Endothelial cell of umbilical vein (primary cell): ENCODE results near the gene BGN. TPM values are rescaled to one million over a fixed set of nuclear protein-coding genes. Genes with fewer than 3 reads are reported as not detected.

ENCODE experiments used
- BruUV-seq: library from RNA; stranded (reverse); fragments of 400-500 nt; replicated peaks from 2 replicates; lab custom pipeline; 2021; lab: Mats Ljungman, UMichigan
- CTCF ChIA-PET: fragments of 300-600, 350-600 bp; sonication (Branson Sonifier 250); formaldehyde crosslinking; loops from one replicate; lab custom pipeline; 2021; ENCODE audit warnings: antibody characterized with exemption, inconsistent platforms; lab: Charles Lee
- POLR2A ChIA-PET: fragments of 300-600, 350-600 bp; sonication (Branson Sonifier 250); formaldehyde crosslinking; loops from one replicate; lab custom pipeline; 2021; ENCODE audit warnings: antibody characterized with exemption, inconsistent platforms; lab: Charles Lee
- DNase-seq: peaks from one replicate; pipeline ENCODE4 v3.0.0-alpha.2; 2011; ENCODE audit warnings: low read depth, low spot score
- FAIRE-seq: peaks from 2 replicates; lab custom pipeline; 2011; peaks lifted over from hg19 to GRCh38; lab: Jason Lieb, UNC
- H2AFZ ChIP-seq: 2 replicates; pipeline ENCODE4 v1.6.0; 2012; ENCODE audit warnings: low read depth, low read length, control low read depth, inconsistent platforms
- H3K27ac ChIP-seq: 2 replicates; pipeline ENCODE4 v1.5.1; 2011; ENCODE audit warnings: low read depth, mild to moderate bottlenecking, control low read depth, low read length, moderate library complexity; ENCODE audit not compliant: insufficient read depth
- H3K27me3 ChIP-seq, 2 experiments: 2 replicates each; pipeline versions ENCODE4 v1.6.0 to v1.6.1; 2011; ENCODE audit warnings: low read length in 2 of 2, mixed read lengths in 1 of 2; ENCODE audit not compliant: control insufficient read depth in 2 of 2, insufficient read depth in 2 of 2
- H3K36me3 ChIP-seq, 2 experiments: 2 replicates in 1 of 2; 3 replicates in 1 of 2; pipeline ENCODE4 v1.5.1; 2011; ENCODE audit warnings: low read length in 2 of 2, mild to moderate bottlenecking in 1 of 2, moderate library complexity in 1 of 2; ENCODE audit not compliant: control insufficient read depth in 2 of 2, insufficient read depth in 2 of 2; ENCODE audit errors: extremely low read depth in 1 of 2
- H3K4me1 ChIP-seq: 3 replicates; pipeline ENCODE4 v1.5.1; 2011; ENCODE audit warnings: mild to moderate bottlenecking, low read length; ENCODE audit not compliant: control insufficient read depth, insufficient read depth; ENCODE audit errors: extremely low read depth
- H3K4me2 ChIP-seq: 2 replicates; pipeline ENCODE4 v1.6.1; 2011; ENCODE audit warnings: low read length, control low read depth, mixed read lengths; ENCODE audit not compliant: insufficient read depth
- H3K4me3 ChIP-seq, 3 experiments: fragments of 200-600 bp in 1 of 3; sonication (generic), shearing (Covaris generic) in 1 of 3; replicated peaks in 1 of 3; 2 replicates each; pipeline ENCODE4 v1.5.1; 2011 to 2016; ENCODE audit warnings: control low read depth in 3 of 3, low read length in 3 of 3, mild to moderate bottlenecking in 2 of 3, inconsistent platforms in 1 of 3, low read depth in 1 of 3, moderate library complexity in 1 of 3; ENCODE audit not compliant: insufficient read depth in 1 of 3
- H3K79me2 ChIP-seq: 2 replicates; pipeline ENCODE4 v1.6.0; 2012; ENCODE audit warnings: low read length, inconsistent platforms; ENCODE audit not compliant: control insufficient read depth, insufficient read depth
- H3K9ac ChIP-seq: replicated peaks from 2 replicates; pipeline ENCODE3; 2011; ENCODE audit warnings: low read length, control low read depth; ENCODE audit not compliant: insufficient read depth; ENCODE audit errors: extremely low read depth
- H3K9me1 ChIP-seq: replicated peaks from 3 replicates; pipeline ENCODE4 v1.6.0; 2011; ENCODE audit warnings: mild to moderate bottlenecking, low read length; ENCODE audit not compliant: control insufficient read depth, insufficient read depth; ENCODE audit errors: extremely low read depth
- H3K9me3 ChIP-seq: replicated peaks from 2 replicates; pipeline ENCODE4 v1.5.1; 2012; ENCODE audit warnings: low read length, inconsistent platforms; ENCODE audit not compliant: control insufficient read depth, insufficient read depth
- H4K20me1 ChIP-seq: replicated peaks from 2 replicates; pipeline ENCODE3; 2011; ENCODE audit warnings: mild to moderate bottlenecking, low read length; ENCODE audit not compliant: control insufficient read depth, insufficient read depth; ENCODE audit errors: extremely low read depth
- EZH2 ChIP-seq: IDR thresholded peaks from 2 replicates; pipeline ENCODE4 v1.6.1; 2012; ENCODE audit warnings: borderline replicate concordance, low read depth, mild to moderate bottlenecking, moderate library complexity, low read length, inconsistent platforms; ENCODE audit not compliant: severe bottlenecking
- FOS ChIP-seq: IDR thresholded peaks from 2 replicates; pipeline ENCODE4 v1.6.1; 2011; ENCODE audit warnings: mild to moderate bottlenecking, low read length, moderate library complexity, borderline replicate concordance; ENCODE audit not compliant: insufficient read depth
- GATA2 ChIP-seq: IDR thresholded peaks from 2 replicates; pipeline ENCODE4 v1.7.0; 2011; ENCODE audit warnings: low read depth, mild to moderate bottlenecking, moderate library complexity, mixed read lengths, low read length; ENCODE audit not compliant: insufficient read length, insufficient read depth
- JUN ChIP-seq: IDR thresholded peaks from 2 replicates; pipeline ENCODE4 v1.6.1; 2011; ENCODE audit warnings: borderline replicate concordance, low read depth; ENCODE audit not compliant: insufficient read length, insufficient read depth
- MYC ChIP-seq: IDR thresholded peaks from one replicate; pipeline ENCODE4 v1.6.1; 2011; ENCODE audit warnings: mild to moderate bottlenecking, low read depth, low read length
- POLR2A ChIP-seq: IDR thresholded peaks from 2 replicates; pipeline ENCODE4 v1.6.1; 2012; ENCODE audit warnings: low read depth, mild to moderate bottlenecking, control low read depth, low read length
- POLR2AphosphoS5 ChIP-seq: IDR thresholded peaks from 2 replicates; pipeline ENCODE4 v1.6.1; 2012; ENCODE audit warnings: low read depth, mild to moderate bottlenecking, control low read depth, low read length, moderate library complexity; ENCODE audit not compliant: insufficient read depth
- dilution Hi-C: fragments of 300-500 bp; cut with MboI; formaldehyde crosslinking; loops from one replicate; pipeline ENCODE4 v1.15.0; 2019; ENCODE audit warnings: low sequenced_read_pairs; ENCODE audit not compliant: extremely low pct_ligation_motif_present
- intact Hi-C: fragments of 100-400 bp; cut with micrococcal nuclease; formaldehyde crosslinking; loops from one replicate; pipeline ENCODE4 v1.10.0; 2022
- polyA plus RNA-seq, 4 experiments: library from polyadenylated mRNA; depleted of rRNA in 3 of 4; stranded (reverse) in 3 of 4; unstranded in 1 of 4; fragments of >200 nt; gene quantifications; 2 replicates each; pipeline versions ENCODE4 v1.2.1 to v1.2.3, GENCODE V29; 2011 to 2012; ENCODE audit warnings: missing spikeins in 1 of 4
- total RNA-seq: library from RNA; stranded (reverse); gene quantifications from 2 replicates; pipeline ENCODE4 v1.2.3, GENCODE V29; 2021
- TF ChIP-seq, protein P1 (sequence below): IDR thresholded peaks from 2 replicates; pipeline ENCODE4 v1.6.1; 2011; ENCODE audit not compliant: insufficient read depth, insufficient read length
- TF ChIP-seq, protein P2 (sequence below), 2 donors: IDR thresholded peaks; 1 replicate in 1 of 2; 2 replicates in 1 of 2; pipeline ENCODE4 v1.5.1; 2011; ENCODE audit warnings: low read length in 2 of 2, mild to moderate bottlenecking in 2 of 2, moderate library complexity in 2 of 2, control low read depth in 1 of 2, inconsistent platforms in 1 of 2, low read depth in 1 of 2; ENCODE audit not compliant: insufficient read depth in 1 of 2; ENCODE audit errors: extremely low read depth in 1 of 2

Gene BGN
- total and polyA plus RNA-seq, 2 donors (not counting 3 experiments of a cell fraction or from before 2014, with no cell fraction given) = 479 to 879 TPM

DNA sequence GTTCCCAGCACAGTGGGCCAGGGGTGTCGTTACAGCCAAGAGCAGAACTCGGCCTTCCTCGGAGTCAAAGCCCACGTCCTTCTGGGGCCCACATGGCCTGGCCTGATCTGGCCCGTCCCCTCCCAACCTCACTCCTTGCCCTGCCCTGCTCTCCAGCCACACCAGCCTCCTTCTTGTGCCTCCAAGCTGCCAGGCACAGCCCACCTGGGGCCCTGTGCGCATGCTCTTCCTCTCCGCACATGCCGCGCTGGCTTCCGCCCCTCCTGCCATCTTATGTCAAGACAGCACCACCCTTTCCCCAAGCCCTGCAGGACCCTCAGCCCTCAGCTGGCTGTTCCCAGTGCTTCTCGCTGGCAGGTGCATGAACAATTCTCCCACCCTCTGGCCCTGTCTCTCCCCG, 31.2 kb upstream of the BGN start:
- ChIA-PET CTCF (no interaction called here), POLR2A (no interaction called here)
- no peak overlapping the region for H3K4me3 ChIP-seq
- no peaks in the 10 kb centered on the region for H3K79me2 ChIP-seq
- peaks cover 0 to 3% of the 10 kb centered on the region in 2 experiments for H3K36me3 ChIP-seq
- FAIRE-seq = no peak
- peaks cover 5% of the 10 kb centered on the region for H3K4me1 ChIP-seq
- TF ChIP-seq, protein P1, sequence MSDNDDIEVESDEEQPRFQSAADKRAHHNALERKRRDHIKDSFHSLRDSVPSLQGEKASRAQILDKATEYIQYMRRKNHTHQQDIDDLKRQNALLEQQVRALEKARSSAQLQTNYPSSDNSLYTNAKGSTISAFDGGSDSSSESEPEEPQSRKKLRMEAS = no peak
- TF ChIP-seq FOS = no peak
- intact Hi-C loops = no loop called here
- H3K27me3 ChIP-seq = no peaks in the 10 kb centered on the region
- no peak overlapping the region for H3K27ac ChIP-seq
- BruUV-seq = no TSS peak
- no peaks in the 10 kb centered on the region for H3K9me3 ChIP-seq
- H3K9ac ChIP-seq = no peak overlapping the region
- dilution Hi-C loops = no loop called here
- no peak overlapping the region for H3K4me2 ChIP-seq
- no peak for DNase-seq
- no peak overlapping the region for H2AFZ ChIP-seq
- H3K9me1 ChIP-seq = no peaks in the 10 kb centered on the region
- H4K20me1 ChIP-seq = no peaks in the 10 kb centered on the region

DNA sequence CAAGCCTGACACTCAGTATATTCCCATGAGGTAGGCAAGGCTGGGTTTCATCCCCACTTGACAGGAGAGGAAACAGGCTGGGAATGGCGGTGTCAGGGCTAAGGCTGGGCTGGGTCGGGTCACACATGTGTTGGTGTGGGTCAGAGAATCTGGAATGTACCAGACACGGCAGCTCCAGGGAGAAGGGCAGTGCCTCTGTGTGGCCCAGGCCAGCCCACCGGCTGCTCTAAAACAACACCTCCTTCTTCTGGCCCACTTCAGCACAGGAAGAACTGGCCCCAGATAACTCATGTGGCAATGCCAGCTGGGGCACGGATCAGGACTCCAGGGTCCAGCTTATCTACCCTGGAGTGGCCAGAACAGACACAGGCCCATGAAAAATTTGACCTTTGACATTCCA, 30.7 kb upstream of the BGN start:
- Histone ChIP-seq H3K27me3 (no peaks in the 10 kb centered on the region), H3K9ac (no peak overlapping the region), H3K9me3 (no peaks in the 10 kb centered on the region), H3K9me1 (no peaks in the 10 kb centered on the region), H3K4me2 (no peak overlapping the region), H3K27ac (no peak overlapping the region), H3K36me3 (peaks cover 0 to 3% of the 10 kb centered on the region in 2 experiments), H3K79me2 (no peaks in the 10 kb centered on the region), H2AFZ (no peak overlapping the region), H3K4me1 (peaks cover 5% of the 10 kb centered on the region), H3K4me3 (no peak overlapping the region), H4K20me1 (no peaks in the 10 kb centered on the region)
- intact Hi-C loops (no loop called here), dilution Hi-C loops (no loop called here)
- CTCF ChIA-PET = no interaction called here
- DNase-seq (no peak), FAIRE-seq (peak; percentile 37)
- TF ChIP-seq JUN = no peak
- no peak for TF ChIP-seq EZH2
- TF ChIP-seq, protein P1 = no peak
- TF ChIP-seq GATA2 = no peak
- no peak for TF ChIP-seq FOS
- TF ChIP-seq, protein P2, sequence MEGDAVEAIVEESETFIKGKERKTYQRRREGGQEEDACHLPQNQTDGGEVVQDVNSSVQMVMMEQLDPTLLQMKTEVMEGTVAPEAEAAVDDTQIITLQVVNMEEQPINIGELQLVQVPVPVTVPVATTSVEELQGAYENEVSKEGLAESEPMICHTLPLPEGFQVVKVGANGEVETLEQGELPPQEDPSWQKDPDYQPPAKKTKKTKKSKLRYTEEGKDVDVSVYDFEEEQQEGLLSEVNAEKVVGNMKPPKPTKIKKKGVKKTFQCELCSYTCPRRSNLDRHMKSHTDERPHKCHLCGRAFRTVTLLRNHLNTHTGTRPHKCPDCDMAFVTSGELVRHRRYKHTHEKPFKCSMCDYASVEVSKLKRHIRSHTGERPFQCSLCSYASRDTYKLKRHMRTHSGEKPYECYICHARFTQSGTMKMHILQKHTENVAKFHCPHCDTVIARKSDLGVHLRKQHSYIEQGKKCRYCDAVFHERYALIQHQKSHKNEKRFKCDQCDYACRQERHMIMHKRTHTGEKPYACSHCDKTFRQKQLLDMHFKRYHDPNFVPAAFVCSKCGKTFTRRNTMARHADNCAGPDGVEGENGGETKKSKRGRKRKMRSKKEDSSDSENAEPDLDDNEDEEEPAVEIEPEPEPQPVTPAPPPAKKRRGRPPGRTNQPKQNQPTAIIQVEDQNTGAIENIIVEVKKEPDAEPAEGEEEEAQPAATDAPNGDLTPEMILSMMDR (IDR thresholded peaks at IDR 0.05; ENCODE audit: extremely low read depth in 1 of 2, insufficient read depth in 1 of 2, low read depth in 1 of 2, low read length in 2 of 2) = no peak
- TF ChIP-seq MYC = no peak
- TF ChIP-seq POLR2A = no peak
- no peak for TF ChIP-seq POLR2AphosphoS5
- POLR2A ChIA-PET = no interaction called here
- BruUV-seq = no TSS peak
